Measurements from ENCODE around the gene DRD3. TPM values are rescaled to one million over a fixed set of nuclear protein-coding genes. Genes with fewer than 3 reads are reported as not detected.

The DRD3 gene
- total and polyA plus RNA-seq, 2 of the 8 experiments (the other 6 are each of a cell fraction or from before 2014, with no cell fraction given): 0.32 to 1.3 TPM

GRCh38 chr3:114155370-114155821 is 23.5 kb downstream of the DRD3 start (continued):
- TF ChIP-seq HDAC2 (IDR thresholded peaks at IDR 0.05; ENCODE audit: borderline replicate concordance in 1 of 2, low read depth in 2 of 2, low read length in 2 of 2): no peak
- TF ChIP-seq GABPA (IDR thresholded peaks at IDR 0.05; ENCODE audit: borderline replicate concordance, insufficient read depth, low read length): no peak
- no peak for TF ChIP-seq SRF (IDR thresholded peaks at IDR 0.05; ENCODE audit: low read depth, low read length)
- TF ChIP-seq ASH2L (IDR thresholded peaks at IDR 0.05; ENCODE audit: low read length): peak; percentile 11
- TF ChIP-seq TEAD4 (IDR thresholded peaks at IDR 0.05; ENCODE audit: low read depth, low read length): 0 out of 2 replicates have a peak, but pooled peaks have one; percentile 20
- TF ChIP-seq CBX5 (IDR thresholded peaks at IDR 0.05; ENCODE audit: low read depth, low read length): no peak
- TF ChIP-seq MAFK (IDR thresholded peaks at IDR 0.05; ENCODE audit: low read depth, low read length): no peak
- TF ChIP-seq ZNF274 (IDR thresholded peaks at IDR 0.05; ENCODE audit: borderline replicate concordance, extremely low read depth, low read length): no peak
- no peak for TF ChIP-seq KDM1A (IDR thresholded peaks at IDR 0.05; ENCODE audit: borderline replicate concordance, low read length)
- TF ChIP-seq TAF1 (IDR thresholded peaks at IDR 0.05; ENCODE audit: low read depth, low read length): peak; percentile 47; the same call in 1 of the 2 replicates
- no peak for TF ChIP-seq TBP (IDR thresholded peaks at IDR 0.05; ENCODE audit: low read depth, low read length)
- TF ChIP-seq JUN (IDR thresholded peaks at IDR 0.05; ENCODE audit: low read depth, low read length): no peak
- no peak for TF ChIP-seq SP1 (IDR thresholded peaks at IDR 0.05; ENCODE audit: low read depth, low read length)
- no peak for TF ChIP-seq USF2 (IDR thresholded peaks at IDR 0.05; ENCODE audit: low read length)
- no peak for TF ChIP-seq CTBP2 (IDR thresholded peaks at IDR 0.05; ENCODE audit: borderline replicate concordance, insufficient read depth, insufficient read length, low read length)
- no peak for TF ChIP-seq POU5F1 (IDR thresholded peaks at IDR 0.05; ENCODE audit: low read depth, low read length)
- no peak for TF ChIP-seq EZH2 (IDR thresholded peaks at IDR 0.05; ENCODE audit: low read depth, low read length, severe bottlenecking)
- TF ChIP-seq SUZ12 (IDR thresholded peaks at IDR 0.05; ENCODE audit: low read length): no peak
- no peak for TF ChIP-seq ATF2 (IDR thresholded peaks at IDR 0.05; ENCODE audit: low read length)
- no peak; a peak in 1 of 3 replicates for TF ChIP-seq EP300 (IDR thresholded peaks at IDR 0.05; ENCODE audit: borderline replicate concordance in 1 of 2, low read depth in 2 of 2, low read length in 2 of 2)
- no peak for TF ChIP-seq GTF2F1 (IDR thresholded peaks at IDR 0.05; ENCODE audit: borderline replicate concordance, low read depth, low read length)
- TF ChIP-seq ATF3 (IDR thresholded peaks at IDR 0.05; ENCODE audit: insufficient read depth, low read depth, low read length): no peak
